Measurements from ENCODE around the gene HNF4A.

- no peak for TF ChIP-seq SUZ12 (IDR thresholded peaks at IDR 0.05; ENCODE audit: extremely low read depth, insufficient read depth, insufficient read length)
- no peak for TF ChIP-seq YY1 (IDR thresholded peaks at IDR 0.05; ENCODE audit: insufficient read depth, insufficient read length)
Observed at GRCh38 chr20:44392776-44393607, 37.5 kb downstream of the HNF4A start.

Data from NT2/D1 (cell line).